Stimulated activated CD8-positive, alpha-beta memory T cell treated with anti-CD3 and anti-CD28 coated beads, Interleukin-4, amount 100 ng/mL, for 1 hour (primary cell): ENCODE results near the gene PLOD1.
"Not testable (repeated sequence)": the region's sequence is repeated elsewhere in the genome, so short reads cannot be mapped to it uniquely, and the experiment has no call there.

Experiments
- DNase-seq, 2 donors: peaks; one replicate each; pipeline ENCODE4 v3.0.0-alpha.2; 2020; ENCODE audit warnings: low read depth in 2 of 2, low spot score in 1 of 2

The PLOD1 gene

DNA sequence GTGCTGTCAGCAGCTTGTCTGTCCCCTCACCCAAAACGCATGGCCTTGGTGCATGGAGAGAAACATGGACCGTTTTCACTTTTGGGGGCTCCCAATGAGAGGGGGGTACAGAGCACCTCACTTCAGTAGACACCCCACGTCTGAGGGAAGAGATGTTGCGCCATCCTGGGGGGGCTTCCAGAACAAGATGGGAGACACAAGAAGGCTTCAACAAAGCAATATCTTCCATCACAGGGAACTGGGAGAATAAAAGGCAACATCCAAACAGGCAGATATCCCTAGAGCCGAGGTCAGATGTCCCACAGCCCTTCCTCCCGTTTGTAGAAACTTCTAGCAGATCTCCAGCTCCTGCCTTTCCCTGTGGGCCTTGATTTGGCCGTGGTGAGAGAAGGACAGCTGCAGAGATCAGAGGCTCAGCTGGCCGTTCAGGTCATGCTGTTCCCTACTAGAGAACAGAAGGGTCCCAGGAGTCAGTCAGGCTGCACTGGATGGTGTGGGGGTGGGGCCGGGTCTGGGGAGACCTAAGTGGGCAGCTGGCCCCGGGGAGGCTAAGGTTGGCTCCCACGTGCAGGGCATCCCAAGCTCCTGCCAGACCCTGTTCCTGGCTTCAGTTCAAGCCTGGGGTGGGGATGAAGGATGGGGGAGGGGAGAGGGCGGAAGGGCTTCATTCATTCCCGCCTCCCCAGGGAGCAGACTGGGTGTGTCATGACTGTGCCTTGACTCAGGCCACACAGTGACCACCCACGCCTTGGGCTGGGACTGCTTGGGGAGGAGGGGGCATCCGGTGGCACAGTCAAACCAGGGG is 4.4 kb downstream of the PLOD1 start:
- no peak for DNase-seq

DNA sequence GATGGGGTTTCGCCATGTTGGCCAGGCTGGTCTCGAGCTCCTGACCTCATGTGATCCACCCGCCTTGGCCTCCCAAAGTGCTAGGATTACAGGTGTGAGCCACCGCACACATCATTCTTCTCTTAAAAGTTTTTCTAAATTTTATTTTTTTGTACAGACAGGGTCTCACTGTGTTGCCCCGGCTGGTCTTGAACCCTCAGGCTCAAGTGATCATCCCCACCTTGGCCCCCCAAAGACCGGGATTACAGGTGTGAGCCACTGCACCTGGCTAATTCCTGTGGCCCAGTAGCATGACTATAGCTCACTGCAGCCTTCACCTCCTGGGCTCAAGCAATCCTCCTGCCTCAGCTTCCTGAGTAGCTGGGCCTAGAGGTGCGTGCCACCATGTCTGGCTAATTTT is 5.3 kb downstream of the PLOD1 start:
- DNase-seq = not testable (repeated sequence)

DNA sequence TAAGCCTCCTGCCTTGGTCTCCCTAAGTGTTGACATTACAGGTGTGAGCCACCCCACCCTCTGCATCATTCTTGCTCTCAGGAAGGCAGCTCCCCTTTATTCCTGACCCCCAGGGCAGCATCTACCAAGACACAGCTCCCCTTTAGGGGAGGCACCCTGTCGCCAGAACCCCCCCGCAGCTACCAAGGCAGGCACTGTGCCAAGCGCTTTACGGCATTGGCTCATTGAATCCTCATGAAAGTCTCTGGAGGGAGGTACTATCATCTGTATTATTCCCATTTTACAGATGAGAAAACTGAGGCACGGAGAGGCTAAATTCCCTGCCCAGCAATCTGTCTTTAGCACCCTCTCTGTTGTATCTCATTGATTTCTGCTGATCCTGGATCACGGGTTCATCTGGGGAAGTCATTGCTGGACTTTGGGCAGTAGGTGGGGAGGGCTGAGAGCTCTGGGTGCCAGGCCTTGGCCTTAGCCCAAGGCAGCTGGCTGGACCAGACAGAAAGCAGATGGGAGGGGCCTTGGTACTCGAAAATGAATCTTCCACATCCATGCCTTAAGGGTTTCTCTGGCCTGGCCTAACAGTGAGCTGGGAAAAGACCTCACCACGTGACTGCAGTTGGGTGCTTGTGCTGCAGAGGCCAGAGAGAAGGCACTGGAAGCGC is 5.9 kb downstream of the PLOD1 start:
- DNase-seq = no peak

DNA sequence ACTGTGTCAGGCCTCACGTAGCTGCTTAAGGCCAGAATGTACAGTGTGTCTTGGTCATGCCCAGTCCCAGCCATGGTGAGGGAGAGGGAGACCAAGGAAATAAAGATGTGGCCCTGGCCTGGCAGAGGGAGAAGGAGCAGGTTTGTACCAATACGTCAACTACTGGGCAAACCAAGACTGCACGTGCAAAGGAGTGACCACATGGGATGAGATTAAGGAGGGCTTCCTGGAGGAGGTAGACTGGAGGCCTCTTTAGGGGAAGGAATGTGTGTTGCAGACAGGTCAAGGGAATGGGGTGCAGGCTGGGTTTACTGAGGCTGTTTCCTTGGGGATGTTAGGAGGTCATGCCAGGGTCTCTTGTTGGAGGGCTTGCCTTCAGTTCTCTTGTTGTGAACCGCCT is 7.8 kb downstream of the PLOD1 start:
- DNase-seq = no peak

DNA sequence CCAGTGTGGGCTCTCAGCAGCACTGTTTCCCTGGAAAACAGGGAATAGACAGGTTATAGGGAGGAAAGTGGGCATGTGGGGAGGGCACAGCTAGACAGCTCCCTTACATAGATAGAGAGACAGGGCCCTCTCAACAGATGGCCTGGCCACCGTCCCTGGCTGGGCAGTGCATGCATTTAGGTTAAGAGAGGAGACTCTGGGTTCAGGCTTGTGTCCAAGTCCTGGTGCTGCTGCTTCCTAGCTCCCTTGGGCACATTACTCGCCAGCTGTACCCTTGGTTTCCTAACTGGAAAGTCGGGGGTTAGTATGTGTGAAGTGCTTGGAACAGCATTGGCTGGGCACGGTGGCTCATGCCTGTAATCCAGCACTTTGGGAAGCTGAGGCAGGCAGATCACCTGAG is 9.1 kb downstream of the PLOD1 start:
- DNase-seq = no peak

DNA sequence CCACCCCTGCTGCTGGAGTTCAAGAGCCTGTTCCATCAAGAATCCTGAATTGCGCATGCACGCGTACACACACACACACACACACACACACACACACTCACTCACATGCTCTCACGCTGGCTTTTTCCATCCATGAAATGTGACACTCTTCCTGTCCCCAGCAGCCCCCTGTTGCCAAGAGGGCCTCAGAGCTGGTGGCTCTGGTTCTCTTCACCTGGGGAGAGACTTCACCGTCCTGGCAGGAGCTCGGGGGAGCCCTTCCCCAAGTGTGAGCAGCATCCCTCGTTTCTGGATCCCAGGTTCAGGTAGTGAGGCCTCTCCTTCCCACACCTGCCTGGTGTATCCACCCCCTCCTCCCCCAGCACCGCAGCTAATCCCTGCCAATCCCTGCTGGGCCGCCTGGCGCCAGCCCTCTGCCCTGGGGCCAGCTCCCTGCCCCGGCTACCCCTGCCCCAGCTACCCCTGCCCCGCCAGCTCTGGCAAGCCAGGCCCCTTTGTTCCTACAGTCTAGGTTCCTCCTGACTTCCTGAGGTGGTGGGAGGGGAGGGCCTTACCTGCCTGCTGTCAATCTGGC is 9.9 kb downstream of the PLOD1 start:
- DNase-seq = no peak

DNA sequence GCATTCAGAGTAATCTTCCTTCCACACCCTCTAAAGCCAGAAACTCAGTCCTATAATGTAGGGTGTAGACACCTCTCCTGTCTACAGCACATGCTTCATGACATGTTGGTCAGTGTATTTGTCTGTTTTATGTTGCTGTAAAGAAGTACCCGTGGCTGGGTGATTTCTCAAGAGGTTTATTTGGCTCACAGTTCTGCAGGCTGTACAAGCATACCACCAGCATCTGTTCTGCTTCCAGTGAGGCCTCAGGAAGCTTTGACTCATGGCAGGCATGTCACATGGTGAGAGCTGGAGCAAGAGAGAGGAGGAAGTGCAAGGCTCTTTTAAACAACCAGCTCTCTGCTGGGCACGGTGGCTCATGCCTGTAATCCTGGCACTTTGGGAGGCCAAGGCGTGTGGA is 12.1 kb downstream of the PLOD1 start:
- DNase-seq = no peak

DNA sequence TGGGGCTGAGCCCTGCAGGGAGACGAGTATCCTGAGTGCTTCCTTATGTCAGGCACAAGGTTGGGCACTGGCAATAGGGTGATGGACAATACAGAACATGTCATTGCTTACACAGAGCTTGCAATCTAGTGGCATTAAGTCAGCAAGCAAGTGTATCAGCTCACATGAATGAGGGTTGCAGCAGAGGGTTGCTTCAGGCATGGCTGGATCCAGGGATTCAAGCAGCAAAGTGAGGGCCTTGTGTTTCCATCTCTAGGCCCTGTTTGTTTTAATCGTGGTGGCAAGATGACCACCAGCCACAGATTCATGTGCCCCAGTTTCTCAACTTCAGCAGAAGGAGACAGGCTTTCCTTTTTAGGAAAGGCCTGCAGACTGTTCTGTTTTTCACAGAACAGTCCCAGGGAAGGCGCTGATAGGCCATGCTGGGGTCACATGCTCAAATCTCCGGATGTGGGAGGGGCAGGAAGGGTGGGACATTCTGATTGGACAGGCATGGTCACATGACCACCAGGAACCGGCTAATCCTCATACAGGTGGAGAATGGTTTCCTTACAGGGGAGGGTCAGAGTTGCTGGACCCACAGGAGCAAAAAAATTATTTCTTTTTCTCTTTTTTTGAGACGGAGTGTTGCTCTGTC is 14.4 kb downstream of the PLOD1 start:
- DNase-seq = no peak

DNA sequence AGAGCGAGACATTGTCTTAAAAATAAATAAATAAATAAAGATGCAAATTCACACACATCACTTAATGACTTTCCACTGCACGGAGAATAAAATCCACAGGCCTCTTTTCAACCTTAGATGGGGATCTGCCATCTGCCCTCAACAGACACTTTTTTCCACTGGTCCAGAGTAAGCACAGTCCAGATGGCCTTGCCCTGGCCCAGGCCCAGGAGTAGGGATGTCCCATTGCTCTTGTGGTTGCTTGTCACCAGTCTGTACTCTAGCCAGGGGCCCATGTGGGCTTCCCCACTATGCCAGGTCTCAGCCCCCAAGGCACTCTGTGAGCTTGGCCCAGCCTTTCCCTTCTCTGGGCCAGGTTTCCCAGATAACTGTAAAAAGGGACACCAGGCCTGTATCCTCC is 17.4 kb downstream of the PLOD1 start:
- DNase-seq = no peak

DNA sequence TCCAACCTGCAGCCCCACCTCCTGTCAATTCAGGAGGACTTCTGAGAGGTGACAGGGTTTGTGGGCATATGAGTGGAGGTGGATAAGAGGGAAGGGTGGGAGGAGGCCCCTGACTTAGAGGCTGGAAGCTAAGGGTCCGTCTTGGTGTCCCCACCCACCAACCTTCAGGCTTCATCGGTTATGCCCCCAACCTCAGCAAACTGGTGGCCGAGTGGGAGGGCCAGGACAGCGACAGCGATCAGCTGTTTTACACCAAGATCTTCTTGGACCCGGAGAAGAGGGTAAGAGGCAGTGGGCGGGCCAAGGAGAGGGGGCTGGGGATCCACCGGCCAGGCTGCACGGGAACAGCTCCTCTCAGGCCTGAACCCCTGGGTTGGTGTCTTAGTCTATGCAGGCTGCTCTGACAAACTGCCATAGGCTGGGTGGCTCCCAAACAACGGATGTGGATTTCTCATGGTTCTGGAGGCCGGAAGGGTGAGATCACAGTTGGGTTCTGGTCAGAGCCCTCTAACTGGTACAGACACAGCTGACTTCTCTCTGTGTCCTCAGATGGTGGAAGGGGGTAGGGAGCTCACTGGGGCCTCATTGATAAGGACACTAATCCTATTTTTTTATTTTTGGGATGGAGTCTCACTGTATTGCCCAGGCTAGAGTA is 18.1 kb downstream of the PLOD1 start:
- DNase-seq = no peak

DNA sequence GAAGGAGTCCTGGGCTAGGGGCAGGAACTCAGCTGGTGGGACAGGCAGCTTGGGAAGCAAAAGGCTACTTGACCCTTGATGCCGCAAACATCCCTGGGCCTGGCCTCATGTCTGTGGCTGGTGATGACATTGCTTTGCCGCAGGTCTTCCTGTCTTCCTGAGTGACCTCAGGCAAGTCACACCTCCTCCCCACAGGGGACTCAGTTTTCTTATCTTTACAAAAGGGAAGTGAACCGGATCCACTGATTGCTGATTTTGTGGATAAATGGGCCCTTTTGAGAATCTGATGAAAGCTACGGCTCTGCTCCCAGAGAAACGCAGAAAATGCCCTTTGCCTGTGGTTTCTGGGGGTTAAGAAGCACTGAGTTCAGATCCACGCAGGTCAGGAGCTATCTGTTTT is 20.7 kb downstream of the PLOD1 start:
- DNase-seq = no peak

DNA sequence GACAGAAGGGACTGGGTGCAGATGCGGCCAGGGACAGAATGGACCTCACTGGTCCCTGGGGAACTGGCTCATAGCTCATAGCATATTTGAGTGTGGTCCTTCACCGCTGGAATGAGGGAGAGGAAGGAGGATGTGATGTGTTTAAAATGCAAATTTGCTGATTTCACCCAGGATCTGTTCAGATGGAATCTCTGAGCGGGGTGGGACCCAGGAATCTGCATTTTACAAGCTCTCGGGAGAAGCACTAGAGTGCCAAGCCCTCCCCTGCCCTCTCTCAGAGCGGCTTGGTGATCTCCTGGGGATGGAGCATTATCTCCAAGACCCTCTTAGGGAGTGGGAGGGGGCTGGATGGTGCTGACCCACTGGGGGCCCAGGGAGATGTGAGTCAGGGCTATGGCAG is 22.9 kb downstream of the PLOD1 start:
- no peak for DNase-seq

DNA sequence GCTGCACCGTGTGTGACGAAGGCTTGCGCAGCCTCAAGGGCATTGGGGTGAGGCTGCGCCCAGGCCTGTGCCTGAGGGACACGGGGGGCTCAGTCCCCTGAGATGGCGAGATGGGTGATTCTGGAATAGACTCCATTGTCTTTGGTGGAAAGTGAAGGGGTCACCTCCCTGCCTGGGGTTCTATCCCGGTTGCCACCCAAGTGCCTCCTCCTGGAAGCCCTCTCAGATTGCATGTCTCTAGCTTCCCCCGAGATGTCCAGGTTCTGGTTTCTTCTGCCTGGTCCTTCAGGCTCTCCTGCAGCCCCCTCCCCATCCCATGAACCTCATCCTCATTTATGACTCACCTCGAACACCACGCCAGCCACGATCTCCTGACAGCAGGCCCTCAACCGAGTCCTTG is 23.4 kb downstream of the PLOD1 start:
- DNase-seq = no peak

DNA sequence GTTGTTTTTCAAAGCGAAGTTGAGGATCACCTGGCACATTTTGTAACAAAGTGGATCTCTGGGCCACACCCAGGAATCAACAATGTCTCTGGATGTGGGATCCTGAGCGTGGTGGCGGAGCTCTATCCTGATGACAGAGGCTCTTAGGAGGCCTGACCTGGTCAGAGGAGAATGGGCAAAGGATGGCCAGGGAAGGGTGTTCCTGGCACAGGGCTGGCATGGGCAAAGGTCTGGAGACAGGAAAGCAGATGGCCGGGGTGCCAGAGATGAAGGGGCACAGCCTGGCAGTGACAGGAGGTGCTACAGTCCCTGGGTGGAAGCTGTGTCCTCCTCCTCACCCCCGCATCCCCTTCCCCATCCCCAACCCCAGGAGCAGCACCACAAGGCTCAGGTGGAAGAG is 25.8 kb downstream of the PLOD1 start:
- DNase-seq = no peak

DNA sequence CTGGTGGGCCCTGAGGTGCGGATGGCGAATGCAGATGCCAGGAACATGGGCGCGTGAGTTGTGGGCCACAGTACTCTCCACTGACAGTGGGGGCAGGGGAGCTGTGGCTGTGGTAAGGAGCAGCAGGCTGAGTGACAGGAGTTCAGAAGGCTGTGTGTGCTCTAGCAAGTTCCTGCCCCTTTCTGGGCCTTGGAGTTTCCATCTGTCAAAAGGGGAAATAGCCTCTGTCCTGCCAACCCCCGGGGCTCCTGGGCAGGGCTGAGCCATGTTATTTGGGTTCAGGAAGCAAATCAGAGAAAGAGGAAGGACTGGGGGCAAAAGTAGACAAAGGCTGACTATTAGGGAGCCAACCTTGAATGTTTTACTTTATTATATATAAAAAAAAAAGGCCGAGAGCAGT is 26.2 kb downstream of the PLOD1 start:
- DNase-seq = no peak

DNA sequence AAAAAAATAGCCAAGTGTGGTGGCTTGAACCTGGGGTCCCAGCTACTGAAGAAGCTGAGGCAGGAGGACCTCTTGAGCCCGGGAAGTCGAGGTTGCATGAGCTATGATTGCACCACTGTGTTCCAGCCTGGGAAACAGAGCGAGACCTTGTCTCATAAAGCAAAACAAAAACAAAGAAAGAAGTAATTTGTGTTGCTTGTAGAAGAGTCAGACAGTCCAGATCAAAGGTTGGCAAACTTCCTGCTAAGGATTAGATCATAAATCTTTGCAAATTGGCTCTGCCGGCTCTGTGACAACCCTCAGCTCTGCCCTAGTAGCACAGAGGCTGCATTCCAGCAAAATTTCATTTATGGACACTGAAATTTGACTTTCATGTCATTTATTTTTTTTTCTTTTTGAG is 26.7 kb downstream of the PLOD1 start:
- no peak for DNase-seq

DNA sequence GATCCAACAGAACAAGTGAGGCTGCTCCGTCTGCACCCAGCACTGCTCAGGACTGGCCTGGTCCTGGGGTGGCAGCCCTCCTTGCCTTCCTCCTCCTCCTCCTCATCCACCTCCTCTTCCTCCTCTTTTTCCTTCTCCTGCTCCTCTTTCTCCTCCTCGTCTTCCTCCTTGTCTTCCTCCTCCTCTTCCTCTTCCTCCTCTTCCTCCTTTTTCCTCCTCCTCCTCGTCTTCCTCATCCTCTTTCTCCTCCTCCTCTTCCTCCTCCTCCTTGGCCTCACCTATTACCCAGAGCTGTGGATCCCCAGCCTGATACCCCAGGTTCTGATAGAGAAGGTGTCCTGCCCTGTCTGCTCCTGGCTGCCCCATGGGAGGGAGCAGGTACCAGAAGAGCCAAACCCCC is 29.1 kb downstream of the PLOD1 start:
- no peak for DNase-seq

DNA sequence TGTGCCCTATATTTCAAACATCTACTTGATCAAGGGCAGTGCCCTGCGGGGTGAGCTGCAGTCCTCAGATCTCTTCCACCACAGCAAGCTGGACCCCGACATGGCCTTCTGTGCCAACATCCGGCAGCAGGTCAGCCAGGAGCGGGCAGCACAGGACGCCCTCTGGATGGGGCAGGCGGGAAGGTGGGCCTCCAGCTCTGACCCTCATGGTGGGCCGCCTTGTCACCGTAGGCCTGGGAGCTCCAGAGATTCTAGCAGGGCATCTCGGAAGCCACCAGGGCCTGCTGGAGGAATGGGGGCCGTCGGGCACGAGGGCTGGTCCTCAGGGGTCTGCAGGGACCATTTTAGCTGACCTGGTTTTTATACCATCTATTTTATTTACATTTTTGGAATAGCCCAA is 30.1 kb downstream of the PLOD1 start:
- no peak for DNase-seq

DNA sequence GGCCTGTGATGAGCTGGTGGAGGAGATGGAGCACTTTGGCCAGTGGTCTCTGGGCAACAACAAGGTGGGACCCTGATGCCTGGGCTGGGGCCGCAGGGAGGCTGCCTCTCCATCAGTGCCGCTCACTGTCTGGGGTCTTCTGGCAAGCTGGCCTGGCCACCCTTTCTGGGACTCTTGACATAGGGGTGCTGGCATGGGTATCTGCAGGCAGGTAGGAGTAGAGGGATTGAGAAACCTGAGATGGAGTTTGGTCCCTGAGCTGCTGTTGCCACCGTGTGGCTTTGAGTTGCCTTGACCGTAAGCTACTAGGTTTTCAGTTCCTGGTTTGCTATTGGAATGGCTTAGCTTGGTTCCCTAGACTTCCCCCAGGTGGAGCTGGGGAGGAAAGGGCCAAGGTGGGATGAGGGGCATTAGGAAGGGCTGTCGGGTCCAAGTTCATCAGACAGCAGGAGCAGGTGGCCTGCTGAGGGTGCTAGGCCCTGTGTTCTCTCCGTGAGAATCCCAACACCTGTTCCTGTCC is 32.6 kb downstream of the PLOD1 start:
- no peak for DNase-seq

DNA sequence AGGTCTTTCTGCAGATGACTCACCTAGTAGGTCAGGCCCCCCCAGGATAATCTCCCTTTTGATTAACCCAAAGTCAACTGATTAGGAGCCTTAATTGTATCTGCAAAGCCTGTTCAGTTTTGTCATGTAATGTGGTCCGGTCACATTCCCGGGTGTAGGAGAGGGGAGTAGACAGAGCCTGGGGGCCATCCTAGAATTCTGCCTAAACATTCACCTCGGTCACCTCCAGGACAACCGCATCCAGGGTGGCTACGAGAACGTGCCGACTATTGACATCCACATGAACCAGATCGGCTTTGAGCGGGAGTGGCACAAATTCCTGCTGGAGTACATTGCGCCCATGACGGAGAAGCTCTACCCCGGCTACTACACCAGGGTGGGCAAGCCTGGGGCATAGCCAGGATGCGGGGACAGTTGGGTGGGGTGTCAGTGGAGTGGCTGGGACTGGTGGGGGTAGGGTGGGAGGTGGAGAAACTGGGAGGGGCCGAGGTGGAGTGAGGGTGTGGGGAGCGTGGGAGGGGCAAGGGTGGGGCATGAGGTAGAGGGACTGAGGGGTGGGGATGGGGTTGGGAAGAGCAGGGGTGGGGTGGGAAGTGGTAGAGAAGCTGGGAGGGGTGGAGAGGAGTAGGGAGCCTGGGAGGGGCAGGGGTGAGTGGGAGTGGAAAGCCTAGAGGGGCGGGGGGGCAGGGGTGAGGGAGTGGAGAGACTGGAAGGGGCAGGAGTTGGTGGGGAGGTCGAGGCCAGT is 36.1 kb downstream of the PLOD1 start:
- no peak for DNase-seq

DNA sequence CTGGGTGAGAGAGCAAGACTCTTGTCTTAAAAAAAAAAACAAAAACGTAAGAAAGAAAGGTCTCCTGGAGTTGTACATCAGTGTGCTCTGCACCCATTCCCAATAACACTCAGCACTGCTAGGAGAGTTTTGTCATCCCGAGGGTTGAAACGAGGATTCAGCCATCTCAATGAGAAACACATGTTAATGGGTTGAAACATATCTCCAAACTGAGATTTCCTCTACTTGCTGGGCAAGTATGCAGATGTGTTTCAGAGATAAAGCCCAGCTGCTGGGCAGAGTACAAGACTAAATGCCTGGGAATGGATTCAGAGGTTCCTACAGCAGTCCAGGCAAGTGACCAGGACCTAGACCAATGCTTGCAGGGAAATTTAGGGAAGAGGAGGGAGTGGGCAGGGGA is 43.1 kb downstream of the PLOD1 start:
- DNase-seq = no peak
